Activated T-cell treated with anti-CD3 and anti-CD28 coated beads, Interleukin-2, amount 50 U/mL, for 48 hours (primary cell): ENCODE data around the gene MNAT1.
A peak's percentile ranks its signal among the peaks of the same experiment; 100 is the strongest.
"Not testable (repeated sequence)": the region's sequence is repeated elsewhere in the genome, so short reads cannot be mapped to it uniquely, and the experiment has no call there.

Experiments used
- DNase-seq, 2 experiments: peaks; one replicate each; pipeline ENCODE4 v3.0.0-alpha.2; 2020

The MNAT1 gene

DNA sequence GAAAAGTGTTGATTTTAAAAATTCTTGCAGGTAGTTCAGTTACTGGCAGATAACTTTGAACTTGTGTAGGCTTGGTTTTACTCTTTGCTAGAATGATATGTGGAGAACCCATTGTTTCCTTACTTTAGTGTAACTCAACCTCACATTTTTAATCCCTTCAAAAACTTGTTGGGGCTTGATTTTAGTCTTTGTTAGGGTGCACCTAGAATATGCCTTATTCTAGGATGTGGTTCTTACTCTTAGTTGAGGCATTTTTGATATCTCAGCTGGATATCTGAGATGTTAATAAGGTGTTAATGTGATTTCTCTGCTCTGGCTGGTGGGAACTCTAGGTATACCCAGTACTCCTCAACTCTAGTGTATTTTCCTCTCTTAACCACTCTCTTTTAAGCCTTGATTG lies 10.0 kb downstream of the MNAT1 start:
- DNase-seq: no peak

DNA sequence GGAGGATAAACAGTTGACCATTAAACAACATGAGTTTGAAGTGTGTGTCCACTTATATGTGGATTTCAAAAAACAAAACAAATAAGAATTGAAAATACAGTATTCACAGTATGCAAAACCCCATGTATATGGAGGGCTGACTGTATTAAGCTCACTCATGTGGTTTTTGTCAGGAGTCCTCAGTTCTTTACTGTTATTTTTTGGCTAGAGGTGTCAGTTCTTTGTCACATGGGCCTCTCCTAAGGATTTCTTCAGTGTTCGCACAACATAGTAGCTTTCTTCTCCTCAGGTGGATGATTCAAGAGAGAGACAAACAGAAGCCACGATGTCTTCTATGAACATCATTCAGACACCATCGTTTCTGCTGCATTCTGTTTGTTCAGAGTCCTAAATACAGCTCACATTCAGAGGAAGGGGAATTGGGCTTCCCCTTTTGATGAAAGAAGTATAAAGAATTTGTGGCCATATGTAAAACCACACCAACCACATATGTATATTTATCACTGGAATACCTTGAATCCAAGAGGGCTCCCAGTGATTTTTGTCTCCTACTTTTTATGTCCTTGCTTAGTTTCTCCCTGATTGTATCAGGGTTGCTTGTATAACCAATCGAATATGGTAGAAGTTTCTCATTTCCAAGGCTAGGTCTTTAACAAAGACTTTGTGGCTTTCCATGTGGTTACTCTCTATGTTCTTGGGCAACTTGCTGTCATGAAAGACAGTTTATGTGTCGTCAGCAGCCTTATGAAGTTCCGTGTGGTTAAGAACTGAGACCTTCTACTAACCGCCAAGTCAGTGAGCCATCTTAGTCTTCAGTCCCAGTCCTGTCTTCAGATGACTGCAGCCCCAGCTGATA lies 18.9 kb downstream of the MNAT1 start:
- peak; percentile 27 to 46 for DNase-seq

DNA sequence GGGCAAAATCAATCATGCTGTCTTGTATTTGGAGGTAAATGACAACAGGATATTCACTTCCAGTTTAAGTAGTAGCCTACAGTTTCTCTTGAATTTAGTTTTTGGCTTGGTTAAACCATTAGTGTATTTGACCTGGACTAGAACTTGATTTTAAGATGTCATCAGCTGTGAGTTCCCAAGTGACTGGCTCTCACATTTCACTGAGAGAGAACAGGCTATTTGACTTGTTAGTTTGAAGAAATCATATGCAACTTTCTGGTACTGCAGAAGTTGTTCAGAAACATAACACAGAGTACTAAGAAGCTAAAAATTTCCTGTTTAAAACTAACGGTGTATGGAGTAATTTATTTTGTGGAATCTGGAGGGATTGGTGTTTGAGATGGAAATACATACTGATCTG lies 22.3 kb downstream of the MNAT1 start:
- no peak for DNase-seq

- no peak for DNase-seq
Measured at GRCh38 chr14:60757567-60758002, 23.0 kb downstream of the MNAT1 start.

DNA sequence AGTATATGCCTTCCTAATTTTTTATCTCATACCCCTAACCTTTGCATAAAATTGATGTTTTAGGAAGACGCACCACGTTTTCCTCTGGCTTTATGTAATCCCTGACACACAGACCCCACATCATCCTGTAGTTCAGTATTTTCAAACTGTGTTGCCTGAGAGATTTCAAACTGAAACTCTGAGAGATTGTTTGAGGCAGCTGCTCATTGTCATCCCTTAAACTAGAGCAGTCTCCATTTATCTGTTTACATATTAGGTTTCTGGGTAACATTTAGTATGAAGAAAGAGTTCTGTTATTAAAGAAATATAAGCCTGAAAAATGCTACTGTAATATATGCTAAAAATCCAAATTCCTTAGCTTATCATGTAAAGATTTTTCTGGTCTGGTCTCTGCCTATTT lies 24.3 kb downstream of the MNAT1 start:
- DNase-seq: no peak

- no peak for DNase-seq
Measured at GRCh38 chr14:60760209-60760608, 25.6 kb downstream of the MNAT1 start.

- DNase-seq: no peak
Measured at GRCh38 chr14:60760644-60761364, 26.2 kb downstream of the MNAT1 start.

DNA sequence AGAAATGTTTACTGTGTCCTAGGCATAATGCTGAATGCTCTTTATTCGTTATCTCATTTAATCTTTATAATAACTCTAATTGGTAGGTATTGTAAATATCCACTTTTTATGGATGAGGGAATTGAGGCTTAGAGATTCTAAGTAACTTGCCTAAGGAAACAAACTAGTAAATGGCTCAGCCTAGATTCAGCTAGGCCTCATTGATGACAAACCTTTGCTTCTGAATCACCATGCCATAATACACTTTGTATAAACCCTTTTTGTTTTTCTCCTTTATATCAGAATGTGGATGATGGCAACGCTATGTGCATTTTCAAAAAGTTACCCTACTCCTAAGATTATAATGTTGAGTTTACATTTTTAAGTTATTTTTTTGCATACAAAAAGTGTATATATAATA lies 34.0 kb downstream of the MNAT1 start:
- DNase-seq: no peak

DNA sequence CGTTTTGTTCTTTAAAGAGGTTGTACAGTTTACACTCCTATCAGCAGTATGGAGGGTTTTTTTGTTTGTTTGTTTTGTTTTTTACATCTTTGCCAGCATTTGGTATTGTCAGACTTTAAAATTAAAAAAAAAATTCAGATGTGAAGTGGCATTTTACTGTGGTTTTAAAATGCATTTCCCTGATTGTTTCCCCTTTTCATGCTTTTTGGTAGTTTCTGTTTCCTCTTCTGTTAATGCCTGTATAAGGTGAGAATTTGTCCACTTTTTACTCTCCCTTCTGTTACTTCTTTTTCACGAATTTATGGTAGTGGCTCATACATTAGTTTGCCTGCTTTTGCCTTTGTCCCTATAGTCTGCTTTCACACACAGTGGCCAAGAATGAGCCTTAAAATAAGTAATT lies 36.6 kb downstream of the MNAT1 start:
- DNase-seq: no peak

GRCh38 chr14:60773558-60773957 lies 39.0 kb downstream of the MNAT1 start:
- no peak for DNase-seq

GRCh38 chr14:60775296-60775695 lies 40.7 kb downstream of the MNAT1 start:
- DNase-seq: no peak

- no peak for DNase-seq
Measured at GRCh38 chr14:60777856-60778578, 43.5 kb downstream of the MNAT1 start.

- not testable (repeated sequence) for DNase-seq
Measured at GRCh38 chr14:60779745-60780514, 45.4 kb downstream of the MNAT1 start.

- not testable (repeated sequence) for DNase-seq
Measured at GRCh38 chr14:60780558-60780957, 46.0 kb downstream of the MNAT1 start.

- DNase-seq: no peak
Measured at GRCh38 chr14:60786905-60787304, 52.3 kb downstream of the MNAT1 start.

GRCh38 chr14:60789656-60790055 lies 55.1 kb downstream of the MNAT1 start:
- no peak for DNase-seq

GRCh38 chr14:60790850-60791249 lies 56.3 kb downstream of the MNAT1 start:
- DNase-seq: no peak

DNA sequence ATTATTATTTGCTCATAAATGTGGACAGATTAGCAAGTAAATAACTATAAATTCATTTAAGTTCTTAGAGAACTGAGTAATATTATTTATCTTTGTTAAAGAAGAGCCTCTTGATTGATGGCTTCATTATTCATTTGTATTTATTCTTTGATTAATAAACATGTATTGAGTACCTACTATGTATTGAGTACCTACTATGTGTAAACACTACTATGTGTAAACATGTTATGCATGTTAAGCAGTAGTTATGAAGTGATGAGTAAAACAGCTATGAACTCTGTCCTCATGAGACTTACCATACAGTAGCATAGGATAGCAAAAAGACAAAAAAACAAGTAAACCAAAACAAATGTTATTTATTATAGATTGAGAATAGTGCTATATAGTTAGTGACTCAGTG lies 61.9 kb downstream of the MNAT1 start:
- no peak for DNase-seq

GRCh38 chr14:60800409-60800808 lies 65.8 kb downstream of the MNAT1 start:
- no peak for DNase-seq

DNA sequence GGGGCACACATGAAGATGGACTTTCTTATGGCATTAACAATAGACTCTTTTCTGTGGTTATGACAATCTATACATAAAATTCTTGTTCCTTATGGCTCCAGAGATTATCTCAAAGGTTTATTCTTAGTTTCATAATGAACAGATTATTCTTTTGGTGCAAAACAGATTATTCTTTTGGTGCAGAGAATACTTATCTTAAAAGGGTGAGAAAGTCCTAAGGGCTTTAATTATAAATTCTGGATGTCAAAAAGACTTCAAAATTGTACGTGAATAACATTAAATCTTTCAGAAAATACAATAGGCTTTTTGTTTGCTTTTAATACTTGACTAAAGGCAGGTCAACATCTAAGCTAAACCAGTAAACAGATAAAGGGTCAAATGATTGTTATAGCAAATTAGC lies 69.3 kb downstream of the MNAT1 start:
- DNase-seq: no peak

- no peak for DNase-seq
Measured at GRCh38 chr14:60805841-60806430, 71.4 kb downstream of the MNAT1 start.

- DNase-seq: no peak
Measured at GRCh38 chr14:60807247-60807646, 72.7 kb downstream of the MNAT1 start.
